Nephron progenitor cell (in vitro differentiated cells): ENCODE measurements around the gene CST3.

Experiments used
- DNase-seq: peaks from one replicate; pipeline ENCODE4 v3.0.0; 2021
- H3K27ac Mint-ChIP-seq: 2 replicates; pipeline ENCODE4 v1.8.0; 2021; ENCODE audit warnings: mild to moderate bottlenecking, moderate library complexity, mixed read lengths
- H3K27me3 Mint-ChIP-seq: 2 replicates; pipeline ENCODE4 v1.8.0; 2021; ENCODE audit warnings: mild to moderate bottlenecking, low read depth, mixed read lengths; ENCODE audit not compliant: poor library complexity
- H3K36me3 Mint-ChIP-seq: 2 replicates; pipeline ENCODE4 v1.8.0; 2021; ENCODE audit warnings: low read depth, mixed read lengths
- H3K4me1 Mint-ChIP-seq: 2 replicates; pipeline ENCODE4 v1.8.0; 2021; ENCODE audit warnings: mixed read lengths
- H3K4me3 Mint-ChIP-seq: 2 replicates; pipeline ENCODE4 v1.8.0; 2021; ENCODE audit warnings: mild to moderate bottlenecking, moderate library complexity, mixed read lengths
- H3K9me3 Mint-ChIP-seq: 2 replicates; pipeline ENCODE4 v1.8.0; 2021; ENCODE audit warnings: mild to moderate bottlenecking, moderate library complexity, mixed read lengths
- CTCF ChIP-seq: fragments of 200-600 bp; sonication (generic); IDR thresholded peaks from 2 replicates; pipeline ENCODE4 v1.5.0; 2021; ENCODE audit warnings: antibody characterized with exemption

CST3 gene

DNA sequence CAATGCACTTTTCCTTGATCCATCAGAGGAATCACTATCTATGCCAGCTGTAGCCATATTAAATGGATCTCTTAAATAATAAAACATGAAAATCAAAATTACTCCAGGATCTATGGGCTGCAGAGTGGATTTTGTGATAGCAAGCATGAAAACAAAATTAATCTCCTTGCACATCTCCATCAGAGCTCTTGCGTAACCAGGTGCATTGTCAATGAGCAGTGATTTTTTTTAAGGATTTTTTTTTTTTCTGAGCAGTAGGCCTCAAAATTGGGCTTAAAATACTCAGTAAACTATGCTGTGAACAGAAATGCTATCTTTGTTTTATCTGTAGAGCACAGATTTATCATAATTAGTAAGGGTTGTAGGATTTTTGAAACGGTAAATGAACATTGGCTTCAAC lies 11.5 kb upstream of the CST3 start:
- peaks cover 4% of the 10 kb centered on the region for H3K4me1 Mint-ChIP-seq
- no peaks in the 10 kb centered on the region for H3K9me3 Mint-ChIP-seq
- no peak for DNase-seq
- no peak overlapping the region for H3K27ac Mint-ChIP-seq
- no peak overlapping the region for H3K4me3 Mint-ChIP-seq
- H3K27me3 Mint-ChIP-seq = peaks cover 3% of the 10 kb centered on the region
- H3K36me3 Mint-ChIP-seq = no peaks in the 10 kb centered on the region
- no peak for TF ChIP-seq CTCF

DNA sequence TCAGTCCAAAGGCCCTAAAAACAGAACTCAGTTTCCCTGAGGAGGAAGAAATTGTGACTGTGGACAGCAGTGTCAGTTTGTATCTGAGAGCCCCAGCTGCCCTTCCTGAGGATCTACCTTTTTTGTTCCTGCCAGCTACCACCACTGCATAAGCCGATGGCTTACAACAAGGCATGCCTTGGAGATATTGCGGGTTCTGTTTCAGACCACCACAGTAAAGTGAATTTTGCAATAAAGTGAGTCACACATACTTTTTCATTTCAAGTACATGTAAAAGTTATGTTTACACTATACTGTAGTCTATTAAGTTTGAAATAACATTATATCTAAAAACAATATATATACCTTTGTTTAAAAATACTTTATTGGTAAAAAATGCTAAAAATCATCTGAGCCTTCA lies 9.6 kb upstream of the CST3 start:
- Mint-ChIP-seq H3K27ac (no peak overlapping the region), H3K36me3 (no peaks in the 10 kb centered on the region), H3K4me3 (no peak overlapping the region), H3K4me1 (peaks cover 5% of the 10 kb centered on the region), H3K9me3 (no peaks in the 10 kb centered on the region), H3K27me3 (peaks cover 3% of the 10 kb centered on the region)
- no peak for DNase-seq
- TF ChIP-seq CTCF = no peak

GRCh38 chr20:23646106-23646873 lies 8.5 kb upstream of the CST3 start:
- H3K27ac Mint-ChIP-seq = no peak overlapping the region

GRCh38 chr20:23645575-23645974 lies 7.8 kb upstream of the CST3 start:
- Mint-ChIP-seq H3K4me3 (no peak overlapping the region), H3K27ac (no peak overlapping the region), H3K36me3 (no peaks in the 10 kb centered on the region), H3K4me1 (peaks cover 16% of the 10 kb centered on the region), H3K9me3 (no peaks in the 10 kb centered on the region), H3K27me3 (no peaks in the 10 kb centered on the region)
- no peak for TF ChIP-seq CTCF
- no peak for DNase-seq

More at GRCh38 chr20:23646106-23646873, 8.5 kb upstream of the CST3 start:
- H3K4me3 Mint-ChIP-seq = no peak overlapping the region
- no peaks in the 10 kb centered on the region for H3K9me3 Mint-ChIP-seq
- peaks cover 3% of the 10 kb centered on the region for H3K27me3 Mint-ChIP-seq
- no peak for DNase-seq
- no peaks in the 10 kb centered on the region for H3K36me3 Mint-ChIP-seq
- H3K4me1 Mint-ChIP-seq = peaks cover 10% of the 10 kb centered on the region
- no peak for TF ChIP-seq CTCF

DNA sequence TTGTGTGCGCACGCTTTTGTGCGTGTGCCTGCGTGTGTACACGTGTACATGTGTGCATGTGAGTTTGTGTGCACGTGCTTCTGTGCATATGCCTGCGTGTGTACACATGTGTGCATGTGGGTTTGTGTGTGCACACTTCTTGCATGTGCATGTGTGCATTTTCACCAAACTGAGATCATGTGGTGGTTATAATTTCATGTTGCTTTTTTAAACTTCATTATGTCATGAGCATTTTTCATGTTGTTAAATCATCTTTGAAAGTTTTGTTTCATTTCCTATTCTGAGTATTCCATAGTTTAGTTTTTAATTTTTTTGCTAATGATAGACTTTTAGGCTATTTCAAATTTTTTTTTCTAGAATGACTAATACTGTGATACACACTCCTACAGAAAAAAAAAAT lies 6.4 kb upstream of the CST3 start:
- no peaks in the 10 kb centered on the region for H3K27me3 Mint-ChIP-seq
- no peak for TF ChIP-seq CTCF
- H3K36me3 Mint-ChIP-seq = no peaks in the 10 kb centered on the region
- peaks cover 22% of the 10 kb centered on the region for H3K4me1 Mint-ChIP-seq
- no peak overlapping the region for H3K27ac Mint-ChIP-seq
- H3K4me3 Mint-ChIP-seq = no peak overlapping the region
- DNase-seq = no peak
- no peaks in the 10 kb centered on the region for H3K9me3 Mint-ChIP-seq

GRCh38 chr20:23643659-23644058 lies 5.9 kb upstream of the CST3 start:
- H3K4me3 Mint-ChIP-seq = no peak overlapping the region
- H3K9me3 Mint-ChIP-seq = no peaks in the 10 kb centered on the region
- no peak for TF ChIP-seq CTCF
- H3K36me3 Mint-ChIP-seq = no peaks in the 10 kb centered on the region
- no peak overlapping the region for H3K27ac Mint-ChIP-seq
- peaks cover 27% of the 10 kb centered on the region for H3K4me1 Mint-ChIP-seq
- H3K27me3 Mint-ChIP-seq = no peaks in the 10 kb centered on the region
- DNase-seq = no peak
